K562 (cell line): ENCODE data around the gene URM1. TPM values are rescaled to one million over a fixed set of nuclear protein-coding genes. Genes with fewer than 3 reads are reported as not detected.

Experiments
- ATAC-seq: fragments of 200-7000 bp; cut with Tn5 transposase; 3 replicates; pipeline ENCODE4 v1.9.1; 2020; ENCODE audit warnings: moderate library complexity
- BruUV-seq: library from RNA; stranded (reverse); fragments of 400-500 nt; replicated peaks from 2 replicates; lab custom pipeline; 2021; lab: Mats Ljungman, UMichigan
- CTCF ChIA-PET: fragments of 300-600 bp; formaldehyde crosslinking; extraction: SDS; loops from one replicate; lab custom pipeline; 2021; ENCODE audit warnings: low intra/inter-chr PET ratio; lab: Yijun Ruan, JAX
- POLR2A ChIA-PET: fragments of 300-600, 350-650 bp; sonication (Branson Sonifier 250); formaldehyde crosslinking; extraction: SDS; loops from one replicate; lab custom pipeline; 2021; ENCODE audit warnings: antibody characterized with exemption, inconsistent platforms; lab: Yijun Ruan, JAX
- DNase-seq, 4 experiments: peaks; one replicate each; pipeline versions ENCODE4 v3.0.0 to v3.0.0-alpha.2; 2011 to 2018; ENCODE audit warnings: low spot score in 3 of 4, mixed read lengths in 3 of 4; ENCODE audit errors: extremely low read depth in 1 of 4
- FAIRE-seq: peaks from 2 replicates; lab custom pipeline; 2011; peaks lifted over from hg19 to GRCh38; lab: Jason Lieb, UNC
- H2AFZ ChIP-seq: 2 replicates; pipeline ENCODE4 v1.6.0; 2011; ENCODE audit warnings: low read depth, low read length, control low read depth, inconsistent platforms
- H3K27ac ChIP-seq: fragments of 200-600 bp; 3 replicates; pipeline ENCODE4 v1.8.0; 2011; ENCODE audit warnings: low read depth, mild to moderate bottlenecking, control low read depth, inconsistent platforms, low read length, moderate library complexity, mixed read lengths; ENCODE audit errors: extremely low read depth
- H3K27me3 ChIP-seq, 2 experiments: fragments of 300-600 bp in 1 of 2; 2 replicates in 1 of 2; 3 replicates in 1 of 2; pipeline versions ENCODE4 v1.6.0 to v1.8.0; 2011; ENCODE audit warnings: inconsistent platforms in 2 of 2, low read length in 2 of 2, mild to moderate bottlenecking in 1 of 2, mixed read lengths in 1 of 2, moderate library complexity in 1 of 2; ENCODE audit not compliant: control insufficient read depth in 2 of 2, insufficient read depth in 2 of 2
- H3K36me3 ChIP-seq: fragments of 300-600 bp; 3 replicates; pipeline ENCODE4 v1.8.0; 2011; ENCODE audit warnings: mild to moderate bottlenecking, low read length, inconsistent platforms; ENCODE audit not compliant: control insufficient read depth, insufficient read depth
- H3K4me1 ChIP-seq, 2 experiments: fragments of 200-600 bp in 1 of 2; replicated peaks in 1 of 2; 2 replicates in 1 of 2; 3 replicates in 1 of 2; pipeline versions ENCODE4 v1.5.1 to v1.8.0; 2011; ENCODE audit warnings: inconsistent platforms in 2 of 2, low read length in 2 of 2, mild to moderate bottlenecking in 1 of 2, mixed read lengths in 1 of 2, moderate library complexity in 1 of 2; ENCODE audit not compliant: control insufficient read depth in 2 of 2, insufficient read depth in 2 of 2
- H3K4me2 ChIP-seq: 2 replicates; pipeline ENCODE4 v1.6.1; 2011; ENCODE audit warnings: low read length, control low read depth, inconsistent platforms, mixed read lengths; ENCODE audit not compliant: insufficient read depth
- H3K4me3 ChIP-seq: fragments of 200-600 bp; sonication (generic), shearing (Covaris generic); 2 replicates; pipeline ENCODE4 v1.5.1; 2016; ENCODE audit warnings: control low read depth, inconsistent platforms
- H3K79me2 ChIP-seq: fragments of 200-600 bp; 3 replicates; pipeline ENCODE4 v1.8.0; 2011; ENCODE audit warnings: low read length, inconsistent platforms; ENCODE audit not compliant: control insufficient read depth, insufficient read depth
- H3K9ac ChIP-seq, 2 experiments: 2 replicates each; pipeline versions ENCODE4 v1.6.0 to v1.6.1; 2011; ENCODE audit warnings: low read depth in 2 of 2, low read length in 2 of 2, control low read depth in 1 of 2, inconsistent platforms in 1 of 2, mild to moderate bottlenecking in 1 of 2, mixed read lengths in 1 of 2; ENCODE audit not compliant: insufficient read depth in 1 of 2
- H3K9me1 ChIP-seq: one replicate; pipeline ENCODE4 v1.6.0; 2011; ENCODE audit warnings: inconsistent platforms, mild to moderate bottlenecking, low read length, moderate library complexity; ENCODE audit not compliant: control insufficient read depth, insufficient read depth
- H3K9me3 ChIP-seq: replicated peaks from 2 replicates; pipeline ENCODE4 v1.5.1; 2011; ENCODE audit warnings: low read depth, low read length, inconsistent platforms; ENCODE audit not compliant: control insufficient read depth, insufficient read depth
- H4K20me1 ChIP-seq: replicated peaks from 2 replicates; pipeline ENCODE4 v1.6.1; 2011; ENCODE audit warnings: low read length, inconsistent platforms, mixed read lengths; ENCODE audit not compliant: control insufficient read depth, insufficient read depth
- ARID3A ChIP-seq: IDR thresholded peaks from 2 replicates; pipeline ENCODE4 v1.6.1; 2012; ENCODE audit warnings: low read depth, low read length, improper control_type of control experiment, borderline replicate concordance
- ATF1 ChIP-seq, 2 experiments: fragments of 450-650 bp in 1 of 2; IDR thresholded peaks; 2 replicates each; pipeline ENCODE4 v1.6.1; 2016; ENCODE audit warnings: missing compliant biosample characterization in 1 of 2, missing genetic modification characterization in 1 of 2
- BRD4 ChIP-seq: fragments of 200-600 bp; sonication (generic); IDR thresholded peaks from 2 replicates; pipeline ENCODE4 v1.6.1; 2017; ENCODE audit warnings: inconsistent platforms
- CBFA2T3 ChIP-seq: fragments of 450-650 bp; IDR thresholded peaks from 2 replicates; pipeline ENCODE4 v1.6.1; 2017
- CEBPG ChIP-seq, 3 experiments: fragments of 200-800 bp in 1 of 3; sonication (Bioruptor generic) in 1 of 3; sonication (generic) in 1 of 3; formaldehyde crosslinking in 1 of 3; IDR thresholded peaks in 2 of 3; conservative IDR thresholded peaks in 1 of 3; 2 replicates each; pipeline versions ENCODE4 v1.6.1 to v1.8.0; 2016 to 2022; ENCODE audit warnings: missing compliant biosample characterization in 2 of 3, missing genetic modification characterization in 2 of 3, mild to moderate bottlenecking in 1 of 3, missing genetic modification reagents in 1 of 3
- CXXC5 ChIP-seq: fragments of 250-450 bp; sonication (Bioruptor Pico); IDR thresholded peaks from 2 replicates; pipeline ENCODE4 v1.8.0; 2022; ENCODE audit warnings: inconsistent platforms, mild to moderate bottlenecking, moderate library complexity
- HLTF ChIP-seq: fragments of 450-650 bp; IDR thresholded peaks from 2 replicates; pipeline ENCODE4 v1.6.1; 2016
- HNRNPLL ChIP-seq: fragments of 200-400 bp; formaldehyde crosslinking; IDR thresholded peaks from 2 replicates; pipeline ENCODE4 v1.6.1; 2017; ENCODE audit warnings: low read length, low read depth, mild to moderate bottlenecking; ENCODE audit not compliant: poor library complexity, severe bottlenecking
- NR2F6 ChIP-seq: fragments of 450-650 bp; formaldehyde crosslinking; IDR thresholded peaks from 2 replicates; pipeline ENCODE4 v1.4.0; 2020; ENCODE audit warnings: mild to moderate bottlenecking
- RBM34 ChIP-seq: fragments of 200-400 bp; formaldehyde crosslinking; IDR thresholded peaks from 2 replicates; pipeline ENCODE4 v1.6.1; 2018; ENCODE audit warnings: low read length, borderline replicate concordance; ENCODE audit not compliant: insufficient read depth
- ZEB2 ChIP-seq: fragments of 450-650 bp; IDR thresholded peaks from 2 replicates; pipeline ENCODE4 v1.6.1; 2016
- ZNF407 ChIP-seq: fragments of 450-650 bp; IDR thresholded peaks from 2 replicates; pipeline ENCODE4 v1.6.1; 2016; ENCODE audit warnings: low read depth
- ZNF764 ChIP-seq: fragments of 250-450 bp; sonication (Bioruptor Pico); IDR thresholded peaks from 2 replicates; pipeline ENCODE4 v1.4.0; 2020; ENCODE audit warnings: low read depth, mild to moderate bottlenecking, moderate library complexity
- WGBS: fragments of 100-300 bp; shearing (Covaris generic); methylation state at CpG from one replicate; pipeline ENCODE4 v1.1.6; 2016; ENCODE audit warnings: low coverage, mixed read lengths; ENCODE audit not compliant: insufficient coverage; ENCODE audit errors: missing lambda C conversion rate; 5-methylcytosine and 5-hydroxymethylcytosine counted together
- in situ Hi-C: fragments of 300-500 bp; cut with MboI; formaldehyde crosslinking; loops from 4 replicates; pipeline ENCODE4 v1.15.0; 2018; ENCODE audit warnings: inconsistent platforms, mixed read lengths
- intact Hi-C: fragments of 100-400 bp; cut with micrococcal nuclease; formaldehyde crosslinking; loops from 2 replicates; pipeline ENCODE4 v1.14.2; 2022
- polyA plus RNA-seq, 8 experiments: library from polyadenylated mRNA; depleted of rRNA in 4 of 8; stranded (reverse) in 5 of 8; unstranded in 3 of 8; fragments of >200 nt; fragmentation: Nextera tagmentation in 2 of 8; fragmentation: Illumina TruSeq in 1 of 8; extraction: Ambion mirVana in 2 of 8; extraction: Trizol in 1 of 8; gene quantifications; 2 replicates each; pipeline versions ENCODE4 v1.2.1 to v1.2.3, GENCODE V29; 2011 to 2014; ENCODE audit warnings: inconsistent platforms in 1 of 8, missing spikeins in 1 of 8
- total RNA-seq, 7 experiments: library from RNA; depleted of rRNA in 6 of 7; stranded (reverse); fragments of >200 nt in 6 of 7; fragmentation: Illumina TruSeq in 2 of 7; extraction: Trizol in 2 of 7; gene quantifications; 2 replicates each; pipeline versions ENCODE4 v1.2.1 to v1.2.3, GENCODE V29; 2011 to 2021; ENCODE audit warnings: low replicate concordance in 1 of 7

The URM1 gene
- total and polyA plus RNA-seq, 9 of the 15 experiments (the other 6 are each of a cell fraction or from before 2014, with no cell fraction given), result 10.1 to 88.9 (median 53.3) TPM

- no peak overlapping the region; the same call in 2 of the 3 replicates for H3K27ac ChIP-seq
- peak overlapping the region; percentile 97 for H3K4me2 ChIP-seq
- 55% methylated on average over 12 of the region's 12 CpGs for WGBS
- BruUV-seq, result no TSS peak
- POLR2A ChIA-PET, result interaction anchor here (0.8 to 3.7 kb wide), 4 partner anchors 12 to 26 kb away, joined by 3 to 51 read pairs (median 5); no protein-coding TSS in a partner anchor
- H2AFZ ChIP-seq, result no peak overlapping the region
- ATAC-seq (no peak), FAIRE-seq (no peak), DNase-seq (peak in 1 of 4 experiments; percentile 26)
- peaks cover 68% of the 10 kb centered on the region for H3K36me3 ChIP-seq
- peak overlapping the region; percentile 92 to 93 for H3K9ac ChIP-seq
- H3K9me3 ChIP-seq, result no peaks in the 10 kb centered on the region
- intact Hi-C loops, result no loop called here
- H4K20me1 ChIP-seq, result 0 out of 2 replicates have a peak, but pooled peaks cover 2% of the 10 kb centered on the region
- H3K4me1 ChIP-seq, result peaks cover 11 to 25% of the 10 kb centered on the region in 2 experiments
- H3K9me1 ChIP-seq, result no peaks in the 10 kb centered on the region
- no peaks in the 10 kb centered on the region for H3K27me3 ChIP-seq
- in situ Hi-C loops, result loop anchor here (5.0 to 10.0 kb wide), 2 partner anchors 1349 to 1561 kb away; no protein-coding TSS in a partner anchor
- H3K4me3 ChIP-seq, result peak overlapping the region; percentile 67
- H3K79me2 ChIP-seq, result peaks cover 49% of the 10 kb centered on the region
- CTCF ChIA-PET, result no interaction called here
- TF ChIP-seq CBFA2T3 (no peak), RBM34 (no peak), ARID3A (no peak), NR2F6 (0 out of 2 replicates have a peak, but pooled peaks have one; percentile 33), HNRNPLL (peak; percentile 27), ATF1 (CRISPR knock-in tag; IDR thresholded peaks at IDR 0.05) (no peak), ATF1 (tag; IDR thresholded peaks at IDR 0.05) (no peak), BRD4 (no peak), CXXC5 (no peak; the same call in 1 of the 2 replicates), CEBPG (CRISPR knock-in tag; IDR thresholded peaks at IDR 0.05) (no peak), CEBPG (tag; conservative IDR thresholded peaks at IDR 0.05 in 1 of 2, IDR thresholded peaks at IDR 0.05 in 1 of 2) (peak in 1 of 2 experiments; percentile 90; a peak in 2 of 4 replicates), ZEB2 (no peak), HLTF (no peak), ZNF407 (no peak), ZNF764 (CRISPR knock-in tag) (no peak)
Observed at GRCh38 chr9:128323791-128324190, 47.4 kb upstream of the URM1 start.
